GM12801 (cell line): ENCODE measurements around the gene SYNE1.

Source experiments
- TF ChIP-seq, protein P1 (sequence below): IDR thresholded peaks from one replicate; pipeline ENCODE4 v1.5.1; 2011; ENCODE audit warnings: control low read depth; ENCODE audit not compliant: insufficient read length; ENCODE audit errors: extremely low read depth

Gene SYNE1

GRCh38 chr6:152368751-152369624 is 268.2 kb downstream of the SYNE1 start:
- TF ChIP-seq, protein P1, sequence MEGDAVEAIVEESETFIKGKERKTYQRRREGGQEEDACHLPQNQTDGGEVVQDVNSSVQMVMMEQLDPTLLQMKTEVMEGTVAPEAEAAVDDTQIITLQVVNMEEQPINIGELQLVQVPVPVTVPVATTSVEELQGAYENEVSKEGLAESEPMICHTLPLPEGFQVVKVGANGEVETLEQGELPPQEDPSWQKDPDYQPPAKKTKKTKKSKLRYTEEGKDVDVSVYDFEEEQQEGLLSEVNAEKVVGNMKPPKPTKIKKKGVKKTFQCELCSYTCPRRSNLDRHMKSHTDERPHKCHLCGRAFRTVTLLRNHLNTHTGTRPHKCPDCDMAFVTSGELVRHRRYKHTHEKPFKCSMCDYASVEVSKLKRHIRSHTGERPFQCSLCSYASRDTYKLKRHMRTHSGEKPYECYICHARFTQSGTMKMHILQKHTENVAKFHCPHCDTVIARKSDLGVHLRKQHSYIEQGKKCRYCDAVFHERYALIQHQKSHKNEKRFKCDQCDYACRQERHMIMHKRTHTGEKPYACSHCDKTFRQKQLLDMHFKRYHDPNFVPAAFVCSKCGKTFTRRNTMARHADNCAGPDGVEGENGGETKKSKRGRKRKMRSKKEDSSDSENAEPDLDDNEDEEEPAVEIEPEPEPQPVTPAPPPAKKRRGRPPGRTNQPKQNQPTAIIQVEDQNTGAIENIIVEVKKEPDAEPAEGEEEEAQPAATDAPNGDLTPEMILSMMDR, result no peak

GRCh38 chr6:152364866-152365265 is 272.3 kb downstream of the SYNE1 start:
- TF ChIP-seq, protein P1, result no peak

DNA sequence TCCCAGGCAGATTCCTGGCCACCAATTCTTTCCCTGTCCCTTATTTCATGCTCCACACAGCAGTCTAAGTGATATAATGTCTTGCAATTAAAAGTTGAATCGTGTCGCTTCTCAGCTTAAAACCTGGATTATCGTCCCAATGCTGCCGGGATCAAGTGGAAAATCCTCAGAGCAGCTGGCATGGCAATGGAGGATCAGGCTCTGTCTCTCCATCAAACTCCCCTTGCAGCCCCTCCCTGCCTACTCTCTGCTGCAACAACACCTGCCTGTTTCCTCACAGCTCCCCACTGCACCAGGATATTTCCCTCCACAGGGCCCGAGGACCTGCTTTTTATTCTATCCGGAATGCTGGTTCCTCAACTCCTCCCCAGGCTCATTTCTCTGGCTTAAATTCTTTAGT is 277.1 kb downstream of the SYNE1 start:
- TF ChIP-seq, protein P1, result no peak

- TF ChIP-seq, protein P1, result no peak
Measured at GRCh38 chr6:152356662-152357061, 280.5 kb downstream of the SYNE1 start.

DNA sequence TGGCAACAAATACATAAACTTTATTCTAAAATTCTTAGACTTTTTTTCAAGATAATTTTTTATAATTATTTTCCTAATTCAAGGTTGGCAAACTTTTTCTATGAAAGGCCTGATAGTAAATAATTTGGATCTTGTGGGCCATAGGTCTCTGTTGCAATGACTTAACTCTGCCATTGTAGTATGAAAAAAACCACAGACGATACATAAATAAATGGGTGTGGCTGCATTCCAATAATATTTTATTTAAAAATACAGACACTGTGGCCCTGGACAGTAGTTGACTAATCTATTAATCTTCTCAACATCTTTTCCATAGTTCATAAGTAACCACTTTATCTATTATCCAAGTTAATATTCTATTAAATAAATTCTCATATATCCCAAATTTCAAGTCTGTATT is 281.1 kb downstream of the SYNE1 start:
- TF ChIP-seq, protein P1, result no peak

DNA sequence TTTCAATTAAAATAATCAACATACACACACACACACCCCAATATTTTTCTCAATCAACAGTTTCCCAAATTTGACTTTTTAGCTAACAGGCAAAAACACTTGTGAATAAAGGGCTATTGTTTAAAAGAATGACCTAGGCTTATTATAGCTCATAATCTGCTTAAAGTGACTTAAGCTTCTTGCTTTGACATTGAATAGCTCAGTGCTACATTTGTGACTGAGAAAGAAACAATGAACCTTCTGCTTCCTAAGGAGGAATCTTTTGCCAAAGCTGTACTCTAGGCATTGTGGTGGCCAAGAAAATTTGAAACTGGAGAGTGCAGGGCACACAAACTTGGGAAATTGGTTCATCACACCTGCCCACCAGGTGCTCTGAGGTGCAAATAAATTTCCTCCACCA is 282.0 kb downstream of the SYNE1 start:
- TF ChIP-seq, protein P1, result no peak

DNA sequence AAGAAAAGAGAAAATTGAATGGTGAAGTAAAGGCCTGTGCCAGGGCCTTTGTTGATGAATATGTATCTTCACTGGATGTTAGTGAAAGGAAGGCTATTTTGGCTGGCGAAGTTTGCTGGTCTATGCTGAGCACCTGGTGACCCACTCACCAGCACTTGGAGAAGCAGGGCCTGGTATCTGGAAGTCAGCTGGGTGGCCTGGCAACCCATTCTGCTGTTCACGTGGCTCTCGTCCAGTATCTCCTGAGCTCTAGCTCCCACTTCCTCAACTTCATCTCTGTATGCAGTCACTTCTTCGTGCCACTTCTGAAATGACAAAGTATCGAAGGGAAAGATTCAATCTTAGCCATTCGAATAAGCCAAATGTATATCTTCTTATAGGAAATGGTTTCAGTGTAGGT is 283.7 kb downstream of the SYNE1 start:
- TF ChIP-seq, protein P1, result no peak
